ENCODE measurements around the gene KLKB1.

The KLKB1 gene

GRCh38 chr4:186304866-186305505, 77.7 kb downstream of the KLKB1 start:
- POLR2A ChIA-PET: no interaction called here
- Histone ChIP-seq H3K9me3 (ENCODE audit: control insufficient read depth, insufficient read depth, low read depth, low read length) (no peaks in the 10 kb centered on the region), H3K4me1 (ENCODE audit: control insufficient read depth, insufficient read depth, low read length) (no peaks in the 10 kb centered on the region), H3K4me3 (ENCODE audit: low read depth, low read length) (no peak overlapping the region), H3K36me3 (ENCODE audit: control insufficient read depth in 2 of 2, insufficient read depth in 1 of 2, low read length in 2 of 2) (no peaks in the 10 kb centered on the region), H3K27ac (ENCODE audit: extremely low read depth, low read depth, low read length) (no peak overlapping the region)
- CTCF ChIA-PET: no interaction called here
- TF ChIP-seq ZNF571 (tag by site-specific recombination; IDR thresholded peaks at IDR 0.05) (no peak), ZFP69B (tag by site-specific recombination; IDR thresholded peaks at IDR 0.05) (no peak)

GRCh38 chr4:186307497-186307896, 80.2 kb downstream of the KLKB1 start:
- Histone ChIP-seq H3K27ac (ENCODE audit: extremely low read depth, low read depth, low read length) (no peak overlapping the region), H3K36me3 (ENCODE audit: control insufficient read depth in 2 of 2, insufficient read depth in 1 of 2, low read length in 2 of 2) (no peaks in the 10 kb centered on the region), H3K4me1 (ENCODE audit: control insufficient read depth, insufficient read depth, low read length) (no peaks in the 10 kb centered on the region), H3K9me3 (ENCODE audit: control insufficient read depth, insufficient read depth, low read depth, low read length) (no peaks in the 10 kb centered on the region), H3K4me3 (ENCODE audit: low read depth, low read length) (no peak overlapping the region)
- ChIA-PET POLR2A (no interaction called here), CTCF (interaction anchor here (0.6 kb wide), 1 partner anchor 115 kb away, joined by 3 read pairs; no protein-coding TSS in a partner anchor)
- TF ChIP-seq ZNF549 (tag by site-specific recombination; IDR thresholded peaks at IDR 0.05) (no peak), ZBTB10 (tag by site-specific recombination; IDR thresholded peaks at IDR 0.05) (no peak), ZNF791 (tag by site-specific recombination; IDR thresholded peaks at IDR 0.05) (no peak), ZFP37 (tag by site-specific recombination; IDR thresholded peaks at IDR 0.05) (no peak)

GRCh38 chr4:186307916-186308315, 80.6 kb downstream of the KLKB1 start:
- CTCF ChIA-PET: interaction anchor here (0.6 kb wide), 1 partner anchor 116 kb away, joined by 3 read pairs; no protein-coding TSS in a partner anchor
- H3K36me3 ChIP-seq (ENCODE audit: control insufficient read depth in 2 of 2, insufficient read depth in 1 of 2, low read length in 2 of 2): no peaks in the 10 kb centered on the region
- no peaks in the 10 kb centered on the region for H3K4me1 ChIP-seq (ENCODE audit: control insufficient read depth, insufficient read depth, low read length)
- H3K4me3 ChIP-seq (ENCODE audit: low read depth, low read length): no peak overlapping the region
- POLR2A ChIA-PET: no interaction called here
- H3K27ac ChIP-seq (ENCODE audit: extremely low read depth, low read depth, low read length): no peak overlapping the region
- no peaks in the 10 kb centered on the region for H3K9me3 ChIP-seq (ENCODE audit: control insufficient read depth, insufficient read depth, low read depth, low read length)
- TF ChIP-seq GLIS2 (tag by site-specific recombination; IDR thresholded peaks at IDR 0.05) (no peak), ZNF426 (tag by site-specific recombination; IDR thresholded peaks at IDR 0.05) (no peak), ZSCAN5A (tag by site-specific recombination; IDR thresholded peaks at IDR 0.05) (no peak), REPIN1 (tag by site-specific recombination; IDR thresholded peaks at IDR 0.05; ENCODE audit: low read depth) (no peak)

Measured in HEK293 (cell line).